Neural progenitor cell (in vitro differentiated cells): ENCODE measurements around the gene IL16. TPM values are rescaled to one million over a fixed set of nuclear protein-coding genes. Genes with fewer than 3 reads are reported as not detected.

ENCODE experiments used
- DNase-seq: peaks from one replicate; pipeline ENCODE4 v3.0.0-alpha.2; 2016; ENCODE audit warnings: low spot score
- H2AFZ ChIP-seq: fragments of 200-600 bp; sonication (generic); replicated peaks from 2 replicates; pipeline ENCODE4 v1.6.1; 2016; ENCODE audit warnings: antibody characterized with exemption
- H3F3A ChIP-seq: fragments of 200-600 bp; sonication (generic); 2 replicates; pipeline ENCODE4 v1.6.1; 2016; ENCODE audit warnings: antibody characterized with exemption, low read depth
- H3K27ac ChIP-seq: fragments of 200-600 bp; sonication (generic); 2 replicates; pipeline ENCODE4 v1.5.1; 2016; ENCODE audit warnings: mild to moderate bottlenecking
- H3K27me3 ChIP-seq: fragments of 200-600 bp; sonication (generic); 2 replicates; pipeline ENCODE4 v1.6.1; 2016; ENCODE audit warnings: mild to moderate bottlenecking, moderate library complexity
- H3K36me3 ChIP-seq: fragments of 200-600 bp; sonication (generic); 2 replicates; pipeline ENCODE4 v1.5.1; 2016
- H3K4me1 ChIP-seq: fragments of 200-600 bp; sonication (generic); 2 replicates; pipeline ENCODE4 v1.6.1; 2016; ENCODE audit warnings: mixed run types
- H3K4me2 ChIP-seq: fragments of 200-600 bp; sonication (generic); 2 replicates; pipeline ENCODE4 v1.6.1; 2016
- H3K4me3 ChIP-seq: fragments of 200-600 bp; sonication (generic); 2 replicates; pipeline ENCODE4 v1.5.1; 2016
- H3K79me2 ChIP-seq: fragments of 200-600 bp; sonication (generic); 2 replicates; pipeline ENCODE4 v1.6.1; 2016; ENCODE audit warnings: low read depth
- H3K9ac ChIP-seq: fragments of 200-600 bp; sonication (generic); 2 replicates; pipeline ENCODE4 v1.6.1; 2016
- H3K9me3 ChIP-seq: fragments of 200-600 bp; sonication (generic); 2 replicates; pipeline ENCODE4 v1.5.1; 2016; ENCODE audit warnings: low read depth
- H4K20me1 ChIP-seq: fragments of 200-600 bp; sonication (generic); 2 replicates; pipeline ENCODE4 v1.6.1; 2016; ENCODE audit warnings: low read depth
- H3K27ac Mint-ChIP-seq: 3 replicates; pipeline ENCODE4 v1.8.0; 2021; ENCODE audit warnings: mixed read lengths
- H3K27me3 Mint-ChIP-seq: 2 replicates; pipeline ENCODE4 v1.8.0; 2022; ENCODE audit warnings: low read depth, mild to moderate bottlenecking, inconsistent platforms, moderate library complexity, mixed read lengths; ENCODE audit not compliant: insufficient read depth
- H3K36me3 Mint-ChIP-seq: 3 replicates; pipeline ENCODE4 v1.8.0; 2021; ENCODE audit warnings: mixed read lengths
- H3K4me1 Mint-ChIP-seq: 3 replicates; pipeline ENCODE4 v1.8.0; 2021; ENCODE audit warnings: mixed read lengths
- H3K4me3 Mint-ChIP-seq: 3 replicates; pipeline ENCODE4 v1.8.0; 2021; ENCODE audit warnings: mild to moderate bottlenecking, moderate library complexity, mixed read lengths
- H3K9me3 Mint-ChIP-seq: 3 replicates; pipeline ENCODE4 v1.8.0; 2020; ENCODE audit warnings: mixed read lengths
- CTCF ChIP-seq: fragments of 200-600 bp; sonication (generic); IDR thresholded peaks from 2 replicates; pipeline ENCODE4 v1.5.1; 2017; ENCODE audit warnings: antibody characterized with exemption, mild to moderate bottlenecking
- EZH2 ChIP-seq: fragments of 200-600 bp; sonication (generic); IDR thresholded peaks from 2 replicates; pipeline ENCODE4 v1.6.1; 2017; ENCODE audit warnings: antibody characterized with exemption, mild to moderate bottlenecking, moderate library complexity
- EZH2phosphoT487 ChIP-seq: fragments of 200-600 bp; sonication (generic); IDR thresholded peaks from 2 replicates; pipeline ENCODE4 v1.6.1; 2017; ENCODE audit warnings: antibody characterized with exemption
- total RNA-seq: library from RNA; depleted of rRNA; stranded (reverse); fragments of >200 nt; gene quantifications from 2 replicates; pipeline ENCODE4 v1.2.3, GENCODE V29; 2015; ENCODE audit warnings: low replicate concordance

The IL16 gene
- total RNA-seq, 1 donor from 2014 or later: not detected

- H3K4me1 Mint-ChIP-seq: peaks cover 7% of the 10 kb centered on the region
These were observed 159.6 kb downstream of the IL16 start for GRCh38 chr15:81356252-81356651.

GRCh38 chr15:81357180-81357686, 160.6 kb downstream of the IL16 start:
- Histone ChIP-seq H3K79me2 (no peaks in the 10 kb centered on the region), H3K4me1 (no peaks in the 10 kb centered on the region), H3K9ac (no peak overlapping the region), H2AFZ (no peak overlapping the region), H3K36me3 (no peaks in the 10 kb centered on the region), H3K27ac (no peak overlapping the region), H4K20me1 (no peaks in the 10 kb centered on the region), H3K27me3 (no peaks in the 10 kb centered on the region), H3F3A (no peaks in the 10 kb centered on the region), H3K4me2 (no peak overlapping the region), H3K4me3 (no peak overlapping the region), H3K9me3 (no peaks in the 10 kb centered on the region)
- no peak for DNase-seq
- TF ChIP-seq EZH2phosphoT487: no peak
- TF ChIP-seq EZH2: no peak
- TF ChIP-seq CTCF: peak; percentile 21
- Mint-ChIP-seq H3K36me3 (no peaks in the 10 kb centered on the region), H3K9me3 (no peaks in the 10 kb centered on the region), H3K4me1 (peaks cover 7% of the 10 kb centered on the region), H3K27ac (no peak overlapping the region), H3K4me3 (no peak overlapping the region), H3K27me3 (peaks cover 2% of the 10 kb centered on the region)

More at GRCh38 chr15:81356252-81356651, 159.6 kb downstream of the IL16 start:
- TF ChIP-seq EZH2phosphoT487 (no peak), CTCF (no peak), EZH2 (no peak)
- no peak overlapping the region for H3K9ac ChIP-seq
- H3K9me3 Mint-ChIP-seq: no peaks in the 10 kb centered on the region
- no peaks in the 10 kb centered on the region for H3K9me3 ChIP-seq
- no peaks in the 10 kb centered on the region for H3K36me3 Mint-ChIP-seq
- no peaks in the 10 kb centered on the region for H3F3A ChIP-seq
- no peak for DNase-seq
- no peak overlapping the region for H3K27ac ChIP-seq
- H3K27ac Mint-ChIP-seq: no peak overlapping the region
- no peaks in the 10 kb centered on the region for H3K79me2 ChIP-seq
- peak overlapping the region; percentile 38 for H2AFZ ChIP-seq
- no peak overlapping the region for H3K4me3 Mint-ChIP-seq
- no peaks in the 10 kb centered on the region for H3K27me3 ChIP-seq
- no peak overlapping the region for H3K4me2 ChIP-seq
- no peaks in the 10 kb centered on the region for H4K20me1 ChIP-seq
- H3K4me3 ChIP-seq: no peak overlapping the region
- H3K4me1 ChIP-seq: no peaks in the 10 kb centered on the region
- no peaks in the 10 kb centered on the region for H3K36me3 ChIP-seq
- peaks cover 3% of the 10 kb centered on the region for H3K27me3 Mint-ChIP-seq

- H3K79me2 ChIP-seq: no peaks in the 10 kb centered on the region
- H3K36me3 ChIP-seq: no peaks in the 10 kb centered on the region
- H2AFZ ChIP-seq: no peak overlapping the region
- H3K4me3 Mint-ChIP-seq: no peak overlapping the region
- H3K4me3 ChIP-seq: no peak overlapping the region
- H3F3A ChIP-seq: no peaks in the 10 kb centered on the region
- H3K27me3 ChIP-seq: no peaks in the 10 kb centered on the region
- H3K9ac ChIP-seq: no peak overlapping the region
- H4K20me1 ChIP-seq: no peaks in the 10 kb centered on the region
- DNase-seq: no peak
- peaks cover 7% of the 10 kb centered on the region for H3K4me1 Mint-ChIP-seq
- H3K4me2 ChIP-seq: no peak overlapping the region
- H3K4me1 ChIP-seq: no peaks in the 10 kb centered on the region
- no peak overlapping the region for H3K27ac ChIP-seq
- TF ChIP-seq EZH2phosphoT487: no peak
- TF ChIP-seq EZH2: no peak
- no peak for TF ChIP-seq CTCF
- peaks cover 2% of the 10 kb centered on the region for H3K27me3 Mint-ChIP-seq
- no peaks in the 10 kb centered on the region for H3K9me3 ChIP-seq
- H3K27ac Mint-ChIP-seq: no peak overlapping the region
- no peaks in the 10 kb centered on the region for H3K36me3 Mint-ChIP-seq
- no peaks in the 10 kb centered on the region for H3K9me3 Mint-ChIP-seq
These were observed 161.6 kb downstream of the IL16 start for GRCh38 chr15:81358248-81358647.
